Endothelial cell of umbilical vein (primary cell): ENCODE data around the gene NAXD. TPM values are rescaled to one million over a fixed set of nuclear protein-coding genes. Genes with fewer than 3 reads are reported as not detected.

Source experiments
- BruUV-seq: library from RNA; stranded (reverse); fragments of 400-500 nt; replicated peaks from 2 replicates; lab custom pipeline; 2021; lab: Mats Ljungman, UMichigan
- CTCF ChIA-PET: fragments of 300-600, 350-600 bp; sonication (Branson Sonifier 250); formaldehyde crosslinking; loops from one replicate; lab custom pipeline; 2021; ENCODE audit warnings: antibody characterized with exemption, inconsistent platforms; lab: Charles Lee
- POLR2A ChIA-PET: fragments of 300-600, 350-600 bp; sonication (Branson Sonifier 250); formaldehyde crosslinking; loops from one replicate; lab custom pipeline; 2021; ENCODE audit warnings: antibody characterized with exemption, inconsistent platforms; lab: Charles Lee
- DNase-seq: peaks from one replicate; pipeline ENCODE4 v3.0.0-alpha.2; 2011; ENCODE audit warnings: low read depth, low spot score
- FAIRE-seq: peaks from 2 replicates; lab custom pipeline; 2011; peaks lifted over from hg19 to GRCh38; lab: Jason Lieb, UNC
- H2AFZ ChIP-seq: 2 replicates; pipeline ENCODE4 v1.6.0; 2012; ENCODE audit warnings: low read depth, low read length, control low read depth, inconsistent platforms
- H3K27ac ChIP-seq: 2 replicates; pipeline ENCODE4 v1.5.1; 2011; ENCODE audit warnings: low read depth, mild to moderate bottlenecking, control low read depth, low read length, moderate library complexity; ENCODE audit not compliant: insufficient read depth
- H3K27me3 ChIP-seq, 2 experiments: 2 replicates each; pipeline versions ENCODE4 v1.6.0 to v1.6.1; 2011; ENCODE audit warnings: low read length in 2 of 2, mixed read lengths in 1 of 2; ENCODE audit not compliant: control insufficient read depth in 2 of 2, insufficient read depth in 2 of 2
- H3K36me3 ChIP-seq, 2 experiments: 2 replicates in 1 of 2; 3 replicates in 1 of 2; pipeline ENCODE4 v1.5.1; 2011; ENCODE audit warnings: low read length in 2 of 2, mild to moderate bottlenecking in 1 of 2, moderate library complexity in 1 of 2; ENCODE audit not compliant: control insufficient read depth in 2 of 2, insufficient read depth in 2 of 2; ENCODE audit errors: extremely low read depth in 1 of 2
- H3K4me1 ChIP-seq: 3 replicates; pipeline ENCODE4 v1.5.1; 2011; ENCODE audit warnings: mild to moderate bottlenecking, low read length; ENCODE audit not compliant: control insufficient read depth, insufficient read depth; ENCODE audit errors: extremely low read depth
- H3K4me2 ChIP-seq: 2 replicates; pipeline ENCODE4 v1.6.1; 2011; ENCODE audit warnings: low read length, control low read depth, mixed read lengths; ENCODE audit not compliant: insufficient read depth
- H3K4me3 ChIP-seq, 3 experiments: fragments of 200-600 bp in 1 of 3; sonication (generic), shearing (Covaris generic) in 1 of 3; replicated peaks in 1 of 3; 2 replicates each; pipeline ENCODE4 v1.5.1; 2011 to 2016; ENCODE audit warnings: control low read depth in 3 of 3, low read length in 3 of 3, mild to moderate bottlenecking in 2 of 3, inconsistent platforms in 1 of 3, low read depth in 1 of 3, moderate library complexity in 1 of 3; ENCODE audit not compliant: insufficient read depth in 1 of 3
- H3K79me2 ChIP-seq: 2 replicates; pipeline ENCODE4 v1.6.0; 2012; ENCODE audit warnings: low read length, inconsistent platforms; ENCODE audit not compliant: control insufficient read depth, insufficient read depth
- H3K9ac ChIP-seq: replicated peaks from 2 replicates; pipeline ENCODE3; 2011; ENCODE audit warnings: low read length, control low read depth; ENCODE audit not compliant: insufficient read depth; ENCODE audit errors: extremely low read depth
- H3K9me1 ChIP-seq: replicated peaks from 3 replicates; pipeline ENCODE4 v1.6.0; 2011; ENCODE audit warnings: mild to moderate bottlenecking, low read length; ENCODE audit not compliant: control insufficient read depth, insufficient read depth; ENCODE audit errors: extremely low read depth
- H3K9me3 ChIP-seq: replicated peaks from 2 replicates; pipeline ENCODE4 v1.5.1; 2012; ENCODE audit warnings: low read length, inconsistent platforms; ENCODE audit not compliant: control insufficient read depth, insufficient read depth
- H4K20me1 ChIP-seq: replicated peaks from 2 replicates; pipeline ENCODE3; 2011; ENCODE audit warnings: mild to moderate bottlenecking, low read length; ENCODE audit not compliant: control insufficient read depth, insufficient read depth; ENCODE audit errors: extremely low read depth
- CTCF ChIP-seq, 2 donors: IDR thresholded peaks; 1 replicate in 1 of 2; 2 replicates in 1 of 2; pipeline ENCODE4 v1.5.1; 2011; ENCODE audit warnings: low read length in 2 of 2, mild to moderate bottlenecking in 2 of 2, moderate library complexity in 2 of 2, control low read depth in 1 of 2, inconsistent platforms in 1 of 2, low read depth in 1 of 2; ENCODE audit not compliant: insufficient read depth in 1 of 2; ENCODE audit errors: extremely low read depth in 1 of 2
- EZH2 ChIP-seq: IDR thresholded peaks from 2 replicates; pipeline ENCODE4 v1.6.1; 2012; ENCODE audit warnings: borderline replicate concordance, low read depth, mild to moderate bottlenecking, moderate library complexity, low read length, inconsistent platforms; ENCODE audit not compliant: severe bottlenecking
- FOS ChIP-seq: IDR thresholded peaks from 2 replicates; pipeline ENCODE4 v1.6.1; 2011; ENCODE audit warnings: mild to moderate bottlenecking, low read length, moderate library complexity, borderline replicate concordance; ENCODE audit not compliant: insufficient read depth
- GATA2 ChIP-seq: IDR thresholded peaks from 2 replicates; pipeline ENCODE4 v1.7.0; 2011; ENCODE audit warnings: low read depth, mild to moderate bottlenecking, moderate library complexity, mixed read lengths, low read length; ENCODE audit not compliant: insufficient read length, insufficient read depth
- JUN ChIP-seq: IDR thresholded peaks from 2 replicates; pipeline ENCODE4 v1.6.1; 2011; ENCODE audit warnings: borderline replicate concordance, low read depth; ENCODE audit not compliant: insufficient read length, insufficient read depth
- MAX ChIP-seq: IDR thresholded peaks from 2 replicates; pipeline ENCODE4 v1.6.1; 2011; ENCODE audit not compliant: insufficient read depth, insufficient read length
- MYC ChIP-seq: IDR thresholded peaks from one replicate; pipeline ENCODE4 v1.6.1; 2011; ENCODE audit warnings: mild to moderate bottlenecking, low read depth, low read length
- POLR2A ChIP-seq: IDR thresholded peaks from 2 replicates; pipeline ENCODE4 v1.6.1; 2012; ENCODE audit warnings: low read depth, mild to moderate bottlenecking, control low read depth, low read length
- POLR2AphosphoS5 ChIP-seq: IDR thresholded peaks from 2 replicates; pipeline ENCODE4 v1.6.1; 2012; ENCODE audit warnings: low read depth, mild to moderate bottlenecking, control low read depth, low read length, moderate library complexity; ENCODE audit not compliant: insufficient read depth
- dilution Hi-C: fragments of 300-500 bp; cut with MboI; formaldehyde crosslinking; loops from one replicate; pipeline ENCODE4 v1.15.0; 2019; ENCODE audit warnings: low sequenced_read_pairs; ENCODE audit not compliant: extremely low pct_ligation_motif_present
- intact Hi-C: fragments of 100-400 bp; cut with micrococcal nuclease; formaldehyde crosslinking; loops from one replicate; pipeline ENCODE4 v1.10.0; 2022
- polyA plus RNA-seq, 4 experiments: library from polyadenylated mRNA; depleted of rRNA in 3 of 4; stranded (reverse) in 3 of 4; unstranded in 1 of 4; fragments of >200 nt; gene quantifications; 2 replicates each; pipeline versions ENCODE4 v1.2.1 to v1.2.3, GENCODE V29; 2011 to 2012; ENCODE audit warnings: missing spikeins in 1 of 4
- total RNA-seq: library from RNA; stranded (reverse); gene quantifications from 2 replicates; pipeline ENCODE4 v1.2.3, GENCODE V29; 2021

Gene NAXD
- total and polyA plus RNA-seq, 2 donors (not counting 3 experiments of a cell fraction or from before 2014, with no cell fraction given) = 19.9 to 42.9 TPM

- POLR2A ChIA-PET = no interaction called here
- no peak for FAIRE-seq
- dilution Hi-C loops = no loop called here
Observed at GRCh38 chr13:110626521-110626920, 11.2 kb downstream of the NAXD start.

More at GRCh38 chr13:110626521-110626920, 11.2 kb downstream of the NAXD start:
- intact Hi-C loops = no loop called here
- H3K27ac ChIP-seq = no peak overlapping the region
- peaks cover 74% of the 10 kb centered on the region for H3K79me2 ChIP-seq
- H3K4me1 ChIP-seq = no peaks in the 10 kb centered on the region
- no peaks in the 10 kb centered on the region for H4K20me1 ChIP-seq
- H3K4me3 ChIP-seq = no peak overlapping the region
- peaks cover 8 to 31% of the 10 kb centered on the region in 2 experiments for H3K36me3 ChIP-seq
- no peaks in the 10 kb centered on the region for H3K27me3 ChIP-seq
- DNase-seq = no peak
- no peak for TF ChIP-seq POLR2AphosphoS5
- TF ChIP-seq MAX = no peak
- no peak for TF ChIP-seq JUN
- TF ChIP-seq FOS = no peak
- no peak for TF ChIP-seq POLR2A
- no peak for TF ChIP-seq CTCF (IDR thresholded peaks at IDR 0.05; ENCODE audit: extremely low read depth in 1 of 2, insufficient read depth in 1 of 2, low read depth in 1 of 2, low read length in 2 of 2)
- no peak for TF ChIP-seq GATA2
- no peak for TF ChIP-seq MYC
- no peak for TF ChIP-seq EZH2
- H2AFZ ChIP-seq = no peak overlapping the region
- no peak overlapping the region for H3K4me2 ChIP-seq
- no TSS peak for BruUV-seq
- no peaks in the 10 kb centered on the region for H3K9me3 ChIP-seq
- no peak overlapping the region for H3K9ac ChIP-seq
- CTCF ChIA-PET = no interaction called here
- H3K9me1 ChIP-seq = no peaks in the 10 kb centered on the region
